UCSD-AML1 (cell line): Measurements from ENCODE around the gene RBKS.

ENCODE experiments used
- DNase-seq: peaks from one replicate; lab custom pipeline; 2025; ENCODE audit not compliant: unreplicated experiment; lab: John Stamatoyannopoulos, UW

RBKS gene

DNA sequence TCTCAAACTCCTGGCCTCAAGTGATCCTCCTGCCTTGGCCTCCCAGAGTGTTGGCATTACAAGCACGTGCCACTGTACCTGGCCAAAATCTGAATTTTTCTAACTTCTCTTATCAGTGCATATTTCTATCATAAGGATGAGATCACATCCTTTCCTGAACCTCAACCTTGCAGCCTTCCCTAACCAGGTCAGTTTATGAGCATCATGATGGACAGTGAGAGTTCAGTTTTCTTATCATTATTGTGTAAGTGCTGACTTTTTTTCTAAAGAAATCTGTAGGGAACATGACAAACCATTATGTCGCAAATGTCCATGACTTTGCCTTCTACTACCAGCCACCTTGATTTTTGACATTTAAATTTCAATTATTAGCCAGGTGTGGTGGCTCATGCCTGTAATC lies 87.1 kb downstream of the RBKS start:
- DNase-seq: no peak

DNA sequence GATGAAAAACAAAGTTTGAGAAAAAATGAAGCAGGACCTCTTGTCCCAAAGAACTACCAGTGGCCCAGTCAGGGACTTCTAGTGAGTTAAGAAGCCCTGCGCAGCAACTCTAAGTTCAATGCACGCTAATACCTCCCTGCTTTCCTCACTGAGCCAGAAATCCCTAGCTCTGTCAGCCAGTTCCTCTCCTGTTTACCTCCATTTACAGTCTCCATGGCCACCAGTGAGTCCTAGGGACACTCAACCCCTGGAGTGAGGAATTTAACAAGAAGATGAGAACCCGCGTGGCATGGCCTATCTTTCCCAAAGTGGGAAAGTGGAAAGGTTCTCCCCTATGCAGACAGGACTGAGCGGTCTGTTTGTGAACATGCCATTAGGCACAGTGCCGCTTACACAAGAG lies 87.6 kb downstream of the RBKS start:
- DNase-seq: no peak

- DNase-seq: no peak
Measured at GRCh38 chr2:27800856-27801255, 89.3 kb downstream of the RBKS start.

- DNase-seq: no peak
Measured at GRCh38 chr2:27799646-27800010, 90.6 kb downstream of the RBKS start.

- no peak for DNase-seq
Measured at GRCh38 chr2:27798948-27799645, 91.1 kb downstream of the RBKS start.

- DNase-seq: no peak
Measured at GRCh38 chr2:27798486-27798885, 91.7 kb downstream of the RBKS start.

DNA sequence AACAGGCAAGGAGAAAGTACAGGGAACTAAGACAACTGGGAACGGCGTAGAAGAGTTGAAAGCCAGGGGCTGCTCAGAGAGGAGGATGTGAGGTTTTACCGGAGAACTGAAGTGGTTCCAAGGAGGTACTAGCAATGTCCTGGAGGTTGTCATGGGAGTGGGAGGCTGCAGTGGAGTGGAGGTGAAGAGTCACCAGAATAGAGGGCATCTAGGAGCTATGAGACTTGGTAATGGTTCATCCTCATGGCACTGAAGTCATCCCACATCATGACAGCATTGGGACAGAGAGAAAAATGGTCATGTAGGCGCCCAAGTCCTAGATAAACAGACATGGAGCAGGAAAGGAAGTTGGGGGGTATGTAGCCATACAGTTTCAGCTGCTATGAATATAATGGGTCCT lies 92.3 kb downstream of the RBKS start:
- DNase-seq: no peak

- DNase-seq: no peak
Measured at GRCh38 chr2:27796791-27797765, 93.1 kb downstream of the RBKS start.

GRCh38 chr2:27795868-27796277 lies 94.3 kb downstream of the RBKS start:
- DNase-seq: no peak

GRCh38 chr2:27795093-27795834 lies 94.9 kb downstream of the RBKS start:
- DNase-seq: no peak

GRCh38 chr2:27792759-27793158 lies 97.4 kb downstream of the RBKS start:
- no peak for DNase-seq

GRCh38 chr2:27790796-27791195 lies 99.4 kb downstream of the RBKS start:
- no peak for DNase-seq

DNA sequence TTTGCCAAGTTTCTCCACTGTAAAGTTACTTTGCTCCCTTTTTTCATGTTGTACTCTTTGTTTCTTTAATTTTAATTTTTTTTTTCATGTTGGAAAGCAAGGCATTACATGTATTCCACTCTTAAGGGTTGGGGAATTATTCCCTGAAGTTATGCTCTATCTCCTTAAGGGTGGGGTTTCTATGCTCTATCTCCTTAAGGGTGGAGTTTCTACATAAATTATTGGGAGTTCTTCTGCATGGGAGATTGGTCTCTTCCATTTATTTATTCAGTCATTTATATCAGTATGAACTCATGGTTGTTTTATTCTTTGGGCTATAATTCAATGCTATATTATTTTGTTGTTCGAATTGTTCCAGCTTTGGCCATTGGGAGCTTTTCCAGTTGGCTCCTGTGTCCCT lies 107.5 kb downstream of the RBKS start:
- DNase-seq: no peak

DNA sequence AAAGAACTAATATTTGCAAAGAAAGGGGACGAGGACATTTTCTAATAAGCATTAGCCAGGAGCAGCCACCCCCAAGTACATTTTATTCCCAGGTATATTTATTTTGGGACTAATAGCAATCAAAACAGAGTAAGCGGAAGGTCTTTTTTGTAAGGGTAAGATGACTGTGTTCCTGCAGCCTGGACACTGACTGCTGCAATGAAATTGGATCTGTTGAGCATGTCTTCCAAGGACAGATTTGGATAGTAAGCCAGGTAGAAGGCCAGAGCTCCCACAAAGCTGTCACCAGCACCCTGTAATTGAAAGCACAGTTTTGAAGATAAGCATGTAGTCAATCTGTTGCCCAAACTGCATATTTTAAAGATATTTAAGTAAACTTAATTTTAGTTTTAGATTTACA lies 108.7 kb downstream of the RBKS start:
- DNase-seq: no peak

DNA sequence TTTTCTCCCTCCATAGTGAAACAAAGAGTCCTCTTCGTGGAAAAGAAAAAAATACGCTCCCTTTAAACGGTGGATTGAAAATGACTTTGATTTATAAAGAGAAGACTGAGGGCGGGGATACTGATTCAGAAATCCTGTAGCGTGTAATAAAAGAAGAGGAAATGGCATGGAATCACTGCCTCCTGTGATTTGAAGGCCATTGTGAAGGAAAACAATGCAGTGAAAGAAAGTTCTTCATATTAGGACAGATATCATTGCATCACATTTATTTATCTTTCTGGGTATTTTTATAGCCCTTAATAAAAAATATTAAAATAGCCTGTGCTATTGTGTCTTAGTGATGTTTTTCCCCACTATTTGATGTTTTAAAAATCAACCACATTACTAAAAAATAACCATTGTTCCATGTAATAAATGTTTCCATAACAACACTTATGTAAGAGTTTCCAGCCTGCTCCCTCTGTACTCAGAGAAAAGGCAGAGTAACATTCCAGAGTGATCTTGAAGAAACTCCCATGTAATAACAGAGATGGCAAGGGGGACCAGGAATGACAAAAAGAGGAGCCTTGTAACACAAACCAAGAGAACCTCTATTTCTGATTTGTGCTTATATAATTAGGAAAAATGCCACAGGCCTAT lies 110.7 kb downstream of the RBKS start:
- DNase-seq: no peak

GRCh38 chr2:27776696-27777095 lies 113.5 kb downstream of the RBKS start:
- DNase-seq: no peak

DNA sequence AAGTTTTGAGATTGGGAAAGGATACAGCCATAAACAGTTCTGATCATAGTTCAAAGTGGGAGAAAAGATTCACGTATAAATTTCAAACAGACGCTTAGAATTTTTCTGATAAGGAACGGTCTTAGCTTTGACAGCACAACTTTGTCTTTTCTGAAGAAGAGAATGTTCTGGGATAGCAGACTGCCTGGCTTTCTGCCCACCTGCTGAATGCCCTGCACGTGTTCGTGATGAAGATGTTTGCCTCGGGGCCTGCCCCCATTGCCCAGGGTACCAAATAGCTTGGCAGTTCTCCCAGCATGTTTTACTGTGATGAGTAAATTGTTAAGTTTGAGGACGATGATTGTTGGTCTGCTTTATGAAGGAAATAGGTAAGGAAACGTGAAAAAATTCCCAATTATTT lies 114.1 kb downstream of the RBKS start:
- no peak for DNase-seq

GRCh38 chr2:27773959-27774358 lies 116.2 kb downstream of the RBKS start:
- DNase-seq: no peak

DNA sequence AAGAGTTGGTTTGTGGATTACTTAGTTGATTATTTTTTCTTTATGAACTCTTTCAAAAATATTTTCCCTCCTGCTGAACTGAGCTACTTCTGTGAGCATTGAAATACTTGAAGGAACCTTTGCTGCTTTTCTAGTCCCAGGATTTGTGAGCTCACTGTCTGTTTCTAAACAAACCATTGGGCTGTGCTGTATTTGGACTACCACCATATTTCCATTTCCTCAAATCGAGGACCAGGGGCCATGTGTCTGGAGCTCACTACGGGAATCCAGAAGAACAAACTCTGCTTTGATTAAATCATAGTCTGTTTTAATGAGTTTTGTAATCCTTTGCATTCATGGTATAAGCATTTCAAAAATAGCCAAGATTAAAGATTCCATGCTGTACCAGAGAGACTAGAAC lies 117.4 kb downstream of the RBKS start:
- DNase-seq: no peak

DNA sequence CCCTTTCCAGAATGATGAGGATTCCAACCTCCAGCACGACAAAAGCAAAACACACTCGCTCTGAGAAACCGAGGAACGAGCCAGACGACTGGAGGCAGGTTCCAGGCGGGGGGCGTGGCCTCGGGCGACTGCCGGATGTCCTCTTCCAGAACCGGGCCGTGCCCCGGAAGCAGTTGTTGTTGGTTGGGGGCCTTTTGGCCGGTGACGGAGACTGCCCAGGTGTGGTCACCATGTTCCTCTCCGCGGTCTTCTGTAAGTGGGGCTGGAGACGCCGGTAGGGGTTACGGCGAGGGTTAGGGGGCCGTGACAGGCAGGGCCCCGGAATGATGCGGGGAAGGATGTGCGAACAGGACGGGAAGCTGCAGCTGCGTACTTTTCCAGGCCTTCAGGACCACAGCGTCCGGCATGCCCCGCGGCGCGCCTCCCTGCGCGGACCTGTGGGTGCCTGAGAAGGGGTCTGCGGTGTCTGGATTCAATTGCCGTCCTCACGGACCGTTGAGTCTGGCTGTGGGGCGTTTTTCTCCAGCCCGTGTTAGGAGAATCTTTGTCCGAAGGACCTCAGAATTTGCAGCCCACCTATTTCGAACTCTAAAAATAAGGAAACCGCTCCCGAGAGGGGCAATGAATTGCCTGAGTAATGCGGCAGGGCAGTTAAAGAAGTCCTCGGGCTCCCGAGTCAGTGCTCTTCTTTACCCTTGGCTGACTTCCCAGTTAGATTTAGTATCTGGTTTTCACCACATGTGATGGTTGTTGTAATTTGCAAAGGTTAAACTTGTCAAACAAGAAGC lies 118.4 kb downstream of the RBKS start, which contains the start of gene MRPL33:
Gene MRPL33, plus strand, starts transcription at position 172 of the 788 bp plus-strand sequence. Its CDS starts 59 bp downstream, at position 231.
- DNase-seq: peak; percentile 92
